CD4-positive, alpha-beta T cell treated with Interleukin-10 for 1 hour (primary cell): ENCODE measurements around the gene CSMD2.

Source experiments
- DNase-seq: peaks from one replicate; pipeline ENCODE4 v3.0.0-alpha.2; 2020

Gene CSMD2

DNA sequence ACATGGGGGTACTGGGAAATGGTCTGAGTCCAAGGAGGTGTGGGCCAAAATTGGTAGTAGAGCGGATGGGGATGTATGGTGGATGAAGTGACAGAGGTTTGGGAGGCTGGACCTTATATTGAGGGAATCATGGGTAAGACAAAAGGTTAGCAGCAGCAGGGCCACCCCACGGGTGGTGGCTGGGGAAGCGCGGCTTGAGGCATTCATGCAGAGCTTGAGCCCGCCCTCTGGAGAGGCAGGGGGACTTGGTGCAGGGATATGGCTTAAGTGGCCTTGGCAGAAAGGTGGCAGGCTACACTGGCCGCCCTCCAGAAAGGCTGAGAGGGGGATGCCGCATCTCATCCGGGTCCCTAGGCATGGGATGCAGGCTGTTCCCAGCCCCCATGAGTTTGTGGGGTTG, 269.6 kb downstream of the CSMD2 start:
- DNase-seq, result no peak

DNA sequence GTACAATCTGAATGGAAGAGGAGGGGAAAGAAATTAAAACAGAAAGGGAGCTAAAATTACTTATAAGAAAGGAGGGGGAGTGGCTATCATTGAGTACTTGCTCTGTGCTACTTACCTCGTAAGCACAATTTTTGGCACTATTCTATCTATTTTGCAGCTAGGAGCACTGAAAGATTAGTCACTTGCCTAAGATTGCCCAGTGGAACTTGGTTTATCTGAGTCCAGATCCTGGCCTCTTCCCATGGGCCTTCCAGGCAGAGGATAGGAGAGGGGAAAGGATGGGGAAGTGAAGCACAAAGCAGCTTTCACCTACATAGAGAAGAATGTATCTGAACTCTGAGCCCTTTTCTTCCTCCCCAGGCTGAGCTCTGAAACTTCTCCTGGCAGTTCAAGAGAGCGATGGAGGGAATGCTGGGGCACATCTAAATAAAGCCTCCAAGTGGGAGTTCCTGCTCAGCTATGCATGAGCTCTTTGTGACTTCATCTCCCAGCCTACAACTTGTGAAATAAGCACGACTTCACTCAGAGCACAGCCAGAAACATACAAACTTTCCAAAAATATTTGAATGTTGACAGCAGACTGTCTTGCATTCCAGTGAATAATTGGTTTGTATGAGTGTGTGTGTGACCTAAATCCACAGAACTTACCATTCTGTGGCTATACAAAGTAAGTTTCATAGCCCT, 271.7 kb downstream of the CSMD2 start:
- no peak for DNase-seq

DNA sequence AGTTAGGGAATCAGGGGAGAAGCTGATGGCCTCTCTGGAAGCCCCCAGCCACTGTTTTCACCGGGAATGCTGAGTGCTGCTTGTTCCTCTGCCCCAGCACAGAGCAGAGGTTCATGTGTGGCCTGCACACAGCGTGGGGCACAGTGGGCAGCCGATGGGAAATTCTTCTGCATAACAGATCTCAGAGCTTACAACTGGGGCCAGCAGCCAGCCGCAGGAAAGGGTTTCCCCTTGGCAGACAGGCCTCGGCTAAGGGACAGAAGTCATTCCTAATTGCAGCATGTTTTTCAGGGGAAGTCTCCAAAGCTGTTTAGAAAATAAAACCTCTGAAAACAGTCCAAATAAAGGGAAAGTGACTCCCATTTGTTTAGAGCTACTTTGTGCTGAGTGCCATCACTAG, 278.5 kb downstream of the CSMD2 start:
- no peak for DNase-seq

DNA sequence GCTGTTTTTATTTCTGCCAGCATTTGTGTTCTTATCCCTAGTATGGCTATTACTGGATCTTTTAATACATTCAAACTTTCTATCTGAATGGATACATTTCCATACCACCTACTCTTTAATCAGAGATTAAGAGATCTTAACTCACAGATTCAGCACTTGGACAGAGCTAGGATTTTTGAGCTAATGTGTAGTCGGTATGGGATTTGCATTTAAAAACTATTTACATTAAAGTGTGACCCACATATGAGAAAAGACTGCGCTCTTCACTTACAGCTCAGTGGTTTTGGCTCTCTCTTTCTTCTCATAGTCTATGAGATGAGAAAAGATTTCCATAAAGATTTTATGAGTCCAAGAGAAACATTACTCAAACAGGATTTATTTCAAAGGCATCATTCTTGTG, 284.7 kb downstream of the CSMD2 start:
- DNase-seq, result no peak

DNA sequence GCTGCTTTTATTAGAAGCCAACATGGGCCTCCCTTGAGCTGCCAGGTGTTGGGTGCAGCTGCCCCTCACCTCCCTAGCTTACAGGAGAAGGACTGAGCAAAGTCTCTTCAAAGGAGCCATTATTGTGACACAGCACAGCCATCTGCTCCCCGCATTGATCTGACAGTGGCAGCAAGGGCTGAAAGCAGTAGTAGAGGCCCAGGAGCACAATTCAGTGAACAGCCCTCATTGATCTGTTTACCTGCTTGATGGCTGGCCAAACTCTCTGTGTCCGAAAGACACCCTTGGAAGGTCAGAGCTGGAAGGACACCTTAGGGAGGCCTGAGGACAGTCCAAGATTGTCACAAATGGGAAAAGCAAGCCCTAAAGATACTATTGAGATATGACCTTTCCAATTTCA, 286.6 kb downstream of the CSMD2 start:
- no peak for DNase-seq

DNA sequence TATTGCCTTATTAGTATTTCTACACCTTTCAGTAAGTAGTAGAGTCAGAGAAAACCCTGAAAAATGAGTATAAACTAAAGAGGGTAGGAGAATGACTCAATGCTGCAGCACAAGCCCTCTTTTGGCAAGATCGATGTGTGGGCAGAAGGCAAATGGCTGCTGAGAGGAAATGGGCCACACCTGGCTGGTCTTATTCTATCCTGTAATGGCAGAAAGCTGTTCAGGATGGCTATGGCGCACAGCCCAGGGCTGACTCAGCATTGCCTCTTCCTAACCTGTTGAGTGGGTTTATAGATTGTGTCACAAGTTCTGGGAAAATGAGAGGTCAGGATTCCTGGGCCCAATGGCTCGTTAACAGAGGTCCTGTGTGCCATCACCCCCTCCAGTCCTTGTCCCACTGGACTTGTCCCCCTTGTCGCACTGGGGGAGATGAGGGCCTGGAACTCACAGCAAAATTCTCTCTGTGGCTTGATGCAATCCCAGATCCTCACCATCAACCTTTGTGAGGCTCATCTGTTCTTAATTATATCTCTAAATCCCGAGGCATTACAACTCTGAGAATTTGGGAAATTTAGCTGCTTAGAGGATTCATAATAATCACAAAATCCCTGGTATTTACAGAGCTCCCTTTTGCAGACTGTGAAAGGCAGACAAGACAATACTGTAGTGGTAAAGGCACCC, 287.9 kb downstream of the CSMD2 start:
- no peak for DNase-seq

DNA sequence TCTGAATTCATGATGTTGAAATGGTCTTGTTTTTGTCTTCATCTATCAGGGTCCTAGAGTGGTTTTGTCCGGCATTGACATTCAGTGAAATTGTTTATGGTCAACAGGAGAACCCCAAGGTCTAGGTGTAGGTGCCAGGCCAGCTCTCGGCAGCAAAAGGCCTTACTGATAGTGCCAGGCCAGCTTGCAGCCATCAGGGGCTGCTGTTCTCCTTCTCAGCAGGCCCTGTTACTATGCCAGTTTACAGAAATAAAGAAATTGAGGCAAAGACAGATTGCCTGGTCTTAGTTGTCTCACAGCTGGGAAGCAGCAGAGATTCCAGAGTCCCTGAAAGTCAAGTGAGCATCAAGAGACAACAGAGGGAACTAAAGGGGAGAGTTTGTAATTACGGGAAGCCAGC, 289.2 kb downstream of the CSMD2 start:
- DNase-seq, result no peak

DNA sequence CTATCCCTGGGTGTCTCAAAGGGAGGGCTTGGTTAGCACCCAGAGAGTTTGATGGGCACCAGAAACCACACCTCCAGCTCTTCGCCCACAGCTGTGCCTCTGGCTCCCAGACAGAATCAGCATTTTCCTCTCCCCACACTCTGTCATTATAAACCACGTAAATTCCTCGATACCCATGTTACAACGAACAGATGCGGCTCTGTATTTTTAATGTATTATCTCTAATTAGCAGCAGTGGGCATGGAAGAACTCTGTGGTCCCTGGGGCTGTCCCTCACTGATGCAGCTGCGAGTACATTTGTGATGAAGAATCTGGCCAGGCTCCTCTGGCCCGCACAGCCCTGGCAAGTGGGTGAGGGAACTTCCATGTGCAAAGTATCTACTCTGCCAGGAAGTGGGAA, 290.4 kb downstream of the CSMD2 start:
- DNase-seq, result no peak

DNA sequence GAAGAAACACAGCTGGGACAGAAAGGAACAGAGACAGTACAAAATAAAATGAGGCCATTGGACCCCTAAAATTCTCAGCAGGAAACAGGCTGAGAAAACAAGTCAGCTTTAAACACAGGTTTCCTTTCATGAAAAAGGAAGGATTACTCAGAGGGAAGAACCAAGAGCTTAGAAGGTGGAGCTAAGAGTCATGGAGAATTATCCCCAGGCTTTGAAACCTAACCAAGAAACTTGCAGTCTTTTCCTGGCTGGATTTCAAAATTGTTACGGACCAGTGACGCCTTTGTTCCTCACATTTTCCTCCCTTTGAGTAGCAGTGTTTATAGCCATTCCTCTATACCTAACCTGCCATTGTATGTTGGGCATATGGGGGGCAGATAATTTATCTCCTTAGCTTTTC, 292.3 kb downstream of the CSMD2 start:
- DNase-seq, result no peak

DNA sequence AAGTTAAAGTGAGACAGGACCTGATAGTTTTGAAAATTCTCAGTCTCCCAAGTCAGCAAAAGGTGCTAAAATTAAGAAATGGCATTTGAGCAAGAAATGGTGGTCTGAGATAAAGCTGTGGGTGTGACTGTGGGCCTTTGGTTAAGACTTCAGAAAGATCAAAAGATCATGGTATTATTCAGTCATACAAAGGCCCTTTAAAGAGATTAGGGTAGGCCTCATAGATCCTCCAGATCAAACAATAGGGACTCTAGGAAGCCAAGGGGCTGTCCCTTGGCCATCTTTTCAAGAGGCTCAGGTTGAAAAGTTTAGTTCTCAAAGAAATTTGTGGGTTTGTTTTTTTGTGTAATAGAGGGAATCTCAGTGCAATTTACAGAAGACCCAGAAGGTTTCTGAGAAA, 292.8 kb downstream of the CSMD2 start:
- DNase-seq, result no peak

DNA sequence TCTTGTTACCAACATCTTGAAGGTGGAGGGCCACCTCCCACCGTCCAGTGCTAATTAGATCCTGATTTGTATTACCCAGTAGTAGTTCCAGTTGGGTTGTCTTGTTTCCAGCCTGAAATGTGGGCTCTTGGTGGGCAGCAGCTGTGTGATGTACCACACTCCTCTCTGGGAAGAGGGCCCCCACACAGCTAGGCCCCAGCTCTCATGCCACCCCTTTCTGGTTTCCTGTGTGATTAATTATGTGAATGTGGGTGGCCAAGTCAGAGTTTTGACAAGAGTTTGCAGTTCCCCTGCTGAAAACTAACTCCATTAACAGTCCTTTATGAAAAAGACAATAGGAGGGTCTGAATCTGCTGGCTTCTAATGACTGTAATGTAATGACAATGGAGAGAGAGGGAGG, 297.3 kb downstream of the CSMD2 start:
- DNase-seq, result no peak

DNA sequence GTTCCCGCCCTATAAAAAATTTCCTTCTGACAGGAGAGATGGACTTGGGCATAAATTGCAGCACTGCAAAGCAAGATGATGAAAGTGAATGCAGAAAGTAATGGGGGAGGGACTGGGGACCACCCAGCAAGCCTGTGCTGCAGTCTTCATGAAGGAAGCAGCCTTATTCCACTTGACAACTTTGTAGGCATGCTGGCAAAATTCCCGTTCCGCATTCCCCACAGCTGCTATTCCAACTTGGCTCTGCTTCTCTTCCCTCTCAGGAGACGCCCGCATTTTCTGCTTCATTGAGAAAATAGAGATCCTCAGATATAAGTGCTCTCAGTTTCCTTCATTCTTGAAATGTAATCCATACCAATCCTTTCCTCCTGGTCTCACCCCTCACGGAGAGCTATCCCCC, 298.7 kb downstream of the CSMD2 start:
- no peak for DNase-seq

DNA sequence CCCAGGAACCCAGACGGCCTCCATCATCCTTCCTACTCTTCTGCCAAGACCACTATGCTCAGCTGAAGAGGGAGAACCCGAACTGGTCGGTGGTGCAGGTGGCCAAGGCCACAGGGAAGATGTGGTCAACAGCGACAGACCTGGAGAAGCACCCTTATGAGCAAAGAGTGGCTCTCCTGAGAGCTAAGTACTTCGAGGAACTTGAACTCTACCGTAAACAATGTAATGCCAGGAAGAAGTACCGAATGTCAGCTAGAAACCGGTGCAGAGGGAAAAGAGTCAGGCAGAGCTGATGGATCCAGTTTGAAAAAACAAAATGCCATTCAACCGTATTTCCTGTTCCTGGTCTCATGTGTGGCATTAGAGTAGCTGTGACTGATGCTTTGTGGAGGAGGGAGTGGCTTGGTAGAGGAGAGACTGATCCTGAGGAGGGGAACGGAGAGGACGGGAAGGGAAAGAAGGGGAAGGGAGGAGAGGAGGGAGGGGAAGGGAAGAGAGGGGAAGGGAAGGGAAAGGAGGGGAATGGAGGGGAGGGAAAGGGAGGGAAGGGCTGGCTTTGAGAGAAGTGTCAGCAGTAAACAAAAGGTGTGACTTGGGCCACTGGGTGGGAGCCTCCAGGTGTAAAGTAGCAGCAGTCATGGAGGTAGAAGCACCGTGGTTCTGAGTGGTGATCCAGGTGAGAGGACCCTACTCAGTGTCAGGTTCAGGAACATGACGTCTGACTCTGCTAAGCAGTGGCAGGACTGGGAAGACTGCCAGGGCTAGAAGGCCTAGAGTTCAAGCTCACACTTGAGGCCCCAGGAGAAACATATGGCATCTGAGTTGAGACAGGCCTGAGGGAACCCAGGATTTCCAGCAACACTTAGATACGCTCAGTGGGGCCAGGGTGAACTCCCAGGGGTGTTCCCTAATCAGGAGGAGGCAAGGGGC, 300.3 kb downstream of the CSMD2 start:
- no peak for DNase-seq

DNA sequence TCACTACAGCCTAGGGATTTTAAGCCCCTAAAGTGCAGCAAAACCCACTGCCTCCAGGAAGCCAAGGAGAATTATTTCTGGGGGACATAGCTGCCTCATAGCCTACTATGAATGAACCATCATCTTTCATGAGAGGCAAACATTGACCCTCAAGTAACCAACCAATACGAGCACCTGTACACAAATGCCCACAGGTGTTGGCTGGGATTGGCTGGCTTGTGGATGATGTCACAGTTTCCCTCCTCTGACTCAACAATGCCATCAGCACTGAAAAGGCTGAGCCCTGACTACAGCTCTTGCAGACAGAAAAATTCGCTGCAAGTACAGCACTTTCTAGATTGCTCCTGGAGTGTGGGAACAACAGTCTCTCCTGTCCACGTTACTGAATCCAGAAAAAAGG, 301.3 kb downstream of the CSMD2 start, which contains the start of gene HMGB4:
Gene HMGB4 (plus strand): TSS at position 301 of the 400 bp plus-strand sequence. CDS start 113 bp downstream, outside the sequence.
- DNase-seq, result no peak

DNA sequence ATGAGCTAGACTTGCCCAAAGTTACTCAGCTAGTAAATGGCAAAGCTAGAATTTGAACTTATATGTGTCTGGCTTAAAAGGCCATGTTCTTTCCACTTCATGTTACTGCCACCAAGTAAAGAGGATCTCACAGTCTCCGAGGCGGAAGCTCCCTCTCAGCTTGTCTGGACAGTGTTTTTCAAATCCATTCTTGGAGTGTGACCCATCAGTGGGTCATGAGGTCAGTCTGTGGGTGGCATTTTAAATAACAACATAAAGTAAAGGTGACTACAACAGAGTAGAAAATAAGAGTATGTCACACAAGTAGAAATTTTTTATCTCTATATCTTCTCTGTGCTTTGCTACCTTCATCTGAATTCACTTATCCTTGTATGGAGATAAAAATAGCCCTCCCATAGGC, 304.4 kb downstream of the CSMD2 start:
- DNase-seq, result no peak

DNA sequence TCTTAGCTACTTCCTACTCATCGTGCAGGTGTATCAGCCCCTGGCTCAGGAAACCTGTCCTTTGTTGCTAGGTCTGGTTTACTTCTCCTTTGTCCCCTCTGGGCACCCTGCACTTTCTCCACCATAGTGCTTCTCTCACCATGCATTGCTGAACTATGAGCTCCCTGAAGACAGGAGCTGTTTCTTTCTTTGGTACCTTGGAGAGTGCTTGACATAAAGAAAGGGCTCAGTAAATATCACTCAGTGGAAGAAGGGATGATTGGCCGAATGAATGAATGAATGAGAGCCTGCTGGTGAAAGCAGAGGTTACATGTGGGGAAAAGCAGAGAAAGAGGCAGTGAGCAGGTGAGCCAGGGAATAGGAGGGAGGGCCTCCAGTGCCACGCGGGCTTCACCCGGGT, 310.9 kb downstream of the CSMD2 start:
- no peak for DNase-seq

DNA sequence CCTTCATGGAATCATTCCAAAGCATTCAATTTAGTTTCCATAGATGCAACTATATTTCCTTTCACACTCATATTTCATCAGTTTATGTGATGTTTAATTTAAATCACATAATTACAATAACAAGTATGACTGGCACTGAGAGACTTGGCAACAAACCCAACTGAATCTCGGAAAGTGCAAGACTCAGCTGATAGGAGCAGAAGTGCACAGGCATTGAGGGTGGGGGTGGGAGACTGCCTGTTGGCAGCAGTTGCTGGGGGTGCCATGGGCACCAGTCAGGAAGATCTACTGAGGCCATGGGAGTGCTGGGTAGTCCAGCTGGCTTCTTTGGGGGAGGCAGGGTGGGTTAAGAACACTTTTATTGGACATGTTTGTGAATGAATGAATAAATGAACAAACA, 311.6 kb downstream of the CSMD2 start:
- DNase-seq, result no peak

DNA sequence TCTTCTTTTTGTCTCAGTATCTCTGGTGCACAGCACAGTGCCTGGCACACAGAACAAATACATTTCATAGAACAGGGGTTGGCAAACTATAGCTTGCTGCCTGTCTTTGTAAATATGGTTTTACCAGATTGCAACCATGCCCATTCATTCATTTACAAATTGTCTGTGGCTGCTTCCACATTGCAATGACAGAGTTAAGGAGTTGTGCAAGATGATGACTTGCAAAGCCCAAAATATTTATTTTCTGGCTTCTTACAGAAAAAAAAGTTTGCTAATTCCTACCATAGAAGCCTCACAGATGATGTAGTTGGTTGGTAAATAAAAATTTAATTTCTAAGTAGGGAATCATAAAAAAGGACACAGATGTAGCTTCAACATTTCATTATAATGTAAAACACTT, 312.3 kb downstream of the CSMD2 start:
- no peak for DNase-seq

DNA sequence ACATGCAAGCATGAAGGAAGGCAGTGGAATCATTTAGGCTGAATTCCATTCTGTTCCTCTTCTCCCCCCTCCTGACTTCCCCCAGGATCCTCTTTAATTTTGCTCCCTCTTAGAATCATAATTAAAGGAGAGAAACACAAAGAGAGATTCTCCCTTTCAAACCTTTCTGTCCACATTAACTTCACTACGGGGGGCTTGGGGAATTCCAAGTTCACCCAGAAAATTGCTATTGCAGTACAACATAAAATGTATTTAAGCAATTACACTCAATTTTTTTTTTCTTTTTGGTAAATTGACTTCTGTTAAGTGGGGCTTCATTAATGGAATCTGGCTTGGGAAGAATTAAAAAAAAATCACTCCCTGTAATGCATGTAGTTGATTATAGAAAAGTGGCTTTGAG, 314.5 kb downstream of the CSMD2 start:
- DNase-seq, result no peak

DNA sequence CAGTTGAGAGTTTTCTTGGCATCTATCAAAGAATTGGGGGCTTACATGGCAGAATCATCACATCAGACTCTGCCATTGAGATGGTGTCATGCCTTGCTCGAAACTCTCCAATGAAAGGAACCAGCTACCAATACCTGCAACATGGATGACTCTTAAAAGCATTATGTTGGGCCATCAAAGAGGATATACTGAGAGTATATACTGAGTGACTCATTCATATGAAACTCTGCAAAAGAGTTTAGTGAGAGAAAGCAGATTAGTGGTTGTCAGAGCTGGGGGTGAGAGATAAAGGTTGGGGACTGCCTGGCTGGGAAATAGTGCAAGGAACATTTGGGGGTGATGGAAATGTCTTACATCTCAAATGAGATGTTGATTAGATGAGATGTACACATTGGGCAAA, 315.8 kb downstream of the CSMD2 start:
- DNase-seq, result no peak

DNA sequence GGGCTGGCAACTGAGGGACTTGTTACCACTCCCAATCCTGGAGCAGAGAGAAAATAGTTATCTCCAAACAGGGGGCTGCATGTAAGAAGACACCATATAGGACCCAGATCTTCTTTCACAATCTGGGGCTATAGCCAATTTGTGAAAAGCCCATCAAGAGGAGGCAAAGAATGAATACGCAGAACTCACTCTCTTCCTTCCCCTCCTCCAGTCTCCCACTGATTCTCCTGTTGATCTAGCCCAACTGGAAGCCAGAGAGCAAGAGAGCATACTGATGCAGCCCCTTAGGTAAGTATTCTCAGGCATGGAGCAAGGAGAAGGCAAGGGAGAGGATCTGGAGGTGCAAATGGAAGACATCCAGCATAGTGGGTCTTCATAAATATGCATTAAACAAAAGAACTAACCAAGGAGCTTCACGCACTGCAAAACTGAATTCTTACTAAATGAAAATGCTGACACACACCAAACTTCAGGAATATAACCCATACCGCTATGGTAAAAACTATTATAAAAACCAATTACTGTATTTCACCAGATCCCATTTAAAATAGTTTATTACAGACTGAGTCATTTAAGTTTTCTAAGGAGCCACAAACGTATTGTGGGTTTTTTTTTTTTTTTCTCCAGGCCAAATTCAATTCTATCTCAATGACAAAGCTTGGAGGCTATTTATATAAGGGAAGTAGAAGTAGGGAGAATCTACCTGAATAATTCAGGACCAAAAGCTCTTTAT, 316.7 kb downstream of the CSMD2 start:
- no peak for DNase-seq

DNA sequence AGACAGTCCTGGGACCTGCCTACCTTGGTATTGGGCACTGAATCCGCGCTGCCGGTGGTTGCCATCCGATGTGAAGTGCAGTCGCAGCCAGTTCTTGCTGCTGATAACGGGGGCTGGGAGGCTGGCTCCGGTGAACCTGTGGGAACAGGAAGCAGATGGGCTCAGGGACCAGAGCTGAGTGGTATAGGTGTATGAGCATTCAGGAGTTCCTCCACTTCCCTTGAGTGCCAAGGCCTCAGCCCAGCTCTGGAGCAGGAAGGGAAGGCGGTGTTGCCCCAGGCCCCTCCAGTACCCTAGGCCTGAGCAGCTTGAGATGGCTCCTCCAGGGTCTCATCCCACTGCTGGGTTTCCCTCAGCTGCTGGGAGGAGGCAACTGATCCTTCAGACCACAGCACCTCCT, 318.2 kb downstream of the CSMD2 start:
- DNase-seq, result no peak

DNA sequence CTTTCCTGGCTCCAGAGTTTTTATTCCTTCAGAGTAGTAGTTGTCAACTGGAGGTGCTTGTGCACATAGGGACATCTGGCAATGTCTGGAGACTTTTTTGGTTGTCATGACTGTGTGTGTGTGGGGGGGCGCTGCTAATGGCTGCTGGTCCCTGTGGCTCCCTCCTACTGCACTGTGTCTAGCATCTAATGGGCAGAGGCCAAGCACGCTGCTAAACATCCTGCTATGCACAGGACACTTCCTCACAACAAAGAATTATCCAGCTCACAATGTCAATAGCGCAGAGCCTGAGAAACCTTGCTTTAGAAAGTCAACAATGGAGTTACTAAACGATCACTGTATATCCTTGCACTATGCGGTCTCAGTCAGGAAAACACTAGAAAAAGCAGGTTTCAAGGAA, 320.9 kb downstream of the CSMD2 start:
- no peak for DNase-seq
